Upper lobe of left lung (tissue), 6 donors: ENCODE measurements around the gene SEMA6C. TPM values are rescaled to one million over a fixed set of nuclear protein-coding genes. Genes with fewer than 3 reads are reported as not detected.

ENCODE experiments used
- ATAC-seq, 2 donors: fragments of 200-7000 bp; cut with Tn5 transposase; one replicate each; pipeline ENCODE4 v1.9.1; 2022; ENCODE audit warnings: mild to moderate bottlenecking in 2 of 2, moderate library complexity in 2 of 2; ENCODE audit not compliant: low FRiP score in 2 of 2
- DNase-seq, 2 donors: peaks; one replicate each; pipeline ENCODE4 v3.0.0-alpha.2; 2019 to 2020
- H3K27ac ChIP-seq, 4 donors: fragments of 200-600 bp; sonication (generic); one replicate each; pipeline ENCODE4 v1.5.1; 2016 to 2019
- H3K27me3 ChIP-seq, 4 donors: fragments of 200-600 bp; sonication (generic); one replicate each; pipeline ENCODE4 v1.5.1; 2017 to 2019
- H3K36me3 ChIP-seq, 4 donors: fragments of 200-600 bp; sonication (generic); one replicate each; pipeline ENCODE4 v1.5.1; 2016 to 2019
- H3K4me1 ChIP-seq, 4 donors: fragments of 200-600 bp; sonication (generic); one replicate each; pipeline ENCODE4 v1.5.1; 2018 to 2019
- H3K4me3 ChIP-seq, 4 donors: fragments of 200-600 bp; sonication (generic); one replicate each; pipeline ENCODE4 v1.5.1; 2017 to 2019; ENCODE audit warnings: mild to moderate bottlenecking in 2 of 4, moderate library complexity in 1 of 4
- H3K9me3 ChIP-seq, 4 donors: fragments of 200-600 bp; sonication (generic); one replicate each; pipeline ENCODE4 v1.5.1; 2018 to 2019
- EP300 ChIP-seq, 4 donors: sonication (generic); formaldehyde crosslinking; IDR thresholded peaks; one replicate each; pipeline ENCODE4 v1.5.1; 2017; ENCODE audit warnings: antibody characterized with exemption in 4 of 4, control low read depth in 2 of 4
- POLR2A ChIP-seq, 4 donors: fragments of 450-650 bp; IDR thresholded peaks; one replicate each; pipeline ENCODE4 v1.5.1; 2016 to 2017; ENCODE audit warnings: antibody characterized with exemption in 4 of 4, mild to moderate bottlenecking in 2 of 4
- POLR2AphosphoS5 ChIP-seq, 2 donors: sonication (generic); formaldehyde crosslinking; IDR thresholded peaks; one replicate each; pipeline ENCODE4 v1.5.1; 2017; ENCODE audit warnings: antibody characterized with exemption in 2 of 2
- WGBS, 2 donors: methylation state at CpG; one replicate each; pipeline ENCODE4 v1.1.5; 2017 to 2018; 5-methylcytosine and 5-hydroxymethylcytosine counted together
- total RNA-seq, 6 donors: library from RNA; depleted of rRNA in 4 of 6; stranded (reverse); fragments of >200 nt in 4 of 6; gene quantifications; one replicate each; pipeline versions ENCODE4 v1.1.0 to v1.2.1, GENCODE V29; 2016 to 2021
- TF ChIP-seq, protein P1 (sequence below), 6 experiments: fragments of 450-650 bp in 4 of 6; fragments of 200-600 bp in 2 of 6; sonication (generic) in 2 of 6; IDR thresholded peaks; one replicate each; pipeline ENCODE4 v1.5.1; 2016 to 2019; ENCODE audit warnings: antibody characterized with exemption in 6 of 6
- donor health status: DM: no; HTN: no; CAD: no; lungs with moderate emphysema.
- donor health status: DM: no; HTN: yes; CAD: no; lungs with severe emphysema.

The SEMA6C gene
- total RNA-seq, 6 donors from 2014 or later, result 2.1 to 13.6 (median 5.8) TPM

DNA sequence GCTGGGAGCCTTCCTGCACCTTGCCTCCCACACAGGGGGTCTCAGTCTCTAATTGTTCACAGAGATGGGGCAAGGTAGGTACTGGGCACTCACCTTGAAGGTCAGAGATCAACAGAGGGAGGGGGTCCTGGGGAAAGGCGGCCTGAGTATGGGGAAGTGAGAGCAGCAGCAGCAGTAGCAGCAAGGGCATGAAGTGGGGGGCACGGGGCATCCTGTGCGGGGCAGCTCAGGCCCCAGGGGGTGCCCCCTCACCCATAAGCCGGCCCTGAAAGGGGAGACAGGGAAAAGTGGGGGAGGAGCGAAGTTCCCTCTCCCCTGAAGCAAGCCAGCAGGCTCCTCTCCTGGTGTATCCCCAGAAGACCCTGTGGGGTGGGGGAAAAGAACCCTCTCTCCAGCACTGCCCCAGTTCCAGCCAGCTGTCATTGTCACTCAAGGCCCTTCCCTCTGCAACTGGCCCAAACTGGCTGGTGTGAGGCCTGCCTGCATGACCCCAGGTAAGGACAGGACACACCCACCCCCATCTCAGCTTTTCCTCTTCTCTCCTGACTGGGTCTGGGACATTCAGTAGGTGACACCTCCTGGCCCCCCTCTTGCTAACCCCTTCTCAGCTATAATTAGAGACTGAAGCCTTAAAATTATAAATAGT lies 3.9 kb downstream of the SEMA6C start:
- H3K9me3 ChIP-seq, result no peaks in the 10 kb centered on the region
- TF ChIP-seq, protein P1, sequence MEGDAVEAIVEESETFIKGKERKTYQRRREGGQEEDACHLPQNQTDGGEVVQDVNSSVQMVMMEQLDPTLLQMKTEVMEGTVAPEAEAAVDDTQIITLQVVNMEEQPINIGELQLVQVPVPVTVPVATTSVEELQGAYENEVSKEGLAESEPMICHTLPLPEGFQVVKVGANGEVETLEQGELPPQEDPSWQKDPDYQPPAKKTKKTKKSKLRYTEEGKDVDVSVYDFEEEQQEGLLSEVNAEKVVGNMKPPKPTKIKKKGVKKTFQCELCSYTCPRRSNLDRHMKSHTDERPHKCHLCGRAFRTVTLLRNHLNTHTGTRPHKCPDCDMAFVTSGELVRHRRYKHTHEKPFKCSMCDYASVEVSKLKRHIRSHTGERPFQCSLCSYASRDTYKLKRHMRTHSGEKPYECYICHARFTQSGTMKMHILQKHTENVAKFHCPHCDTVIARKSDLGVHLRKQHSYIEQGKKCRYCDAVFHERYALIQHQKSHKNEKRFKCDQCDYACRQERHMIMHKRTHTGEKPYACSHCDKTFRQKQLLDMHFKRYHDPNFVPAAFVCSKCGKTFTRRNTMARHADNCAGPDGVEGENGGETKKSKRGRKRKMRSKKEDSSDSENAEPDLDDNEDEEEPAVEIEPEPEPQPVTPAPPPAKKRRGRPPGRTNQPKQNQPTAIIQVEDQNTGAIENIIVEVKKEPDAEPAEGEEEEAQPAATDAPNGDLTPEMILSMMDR (IDR thresholded peaks at IDR 0.05), result no peak
- TF ChIP-seq EP300 (IDR thresholded peaks at IDR 0.05), result no peak
- TF ChIP-seq POLR2AphosphoS5 (IDR thresholded peaks at IDR 0.05), result no peak
- no peak for TF ChIP-seq POLR2A (IDR thresholded peaks at IDR 0.05)
- DNase-seq, result no peak
- no peak overlapping the region for H3K27ac ChIP-seq
- peaks cover 21 to 28% (median 24%) of the 10 kb centered on the region in 4 donors for H3K4me1 ChIP-seq
- no peak for ATAC-seq
- H3K4me3 ChIP-seq, result no peak overlapping the region
- H3K36me3 ChIP-seq, result peaks cover 0 to 4% (median 2%) of the 10 kb centered on the region in 4 donors
- no peaks in the 10 kb centered on the region for H3K27me3 ChIP-seq
- 69 to 89% methylated on average over 4 to 5 of the region's 5 CpGs for WGBS, 2 donors

DNA sequence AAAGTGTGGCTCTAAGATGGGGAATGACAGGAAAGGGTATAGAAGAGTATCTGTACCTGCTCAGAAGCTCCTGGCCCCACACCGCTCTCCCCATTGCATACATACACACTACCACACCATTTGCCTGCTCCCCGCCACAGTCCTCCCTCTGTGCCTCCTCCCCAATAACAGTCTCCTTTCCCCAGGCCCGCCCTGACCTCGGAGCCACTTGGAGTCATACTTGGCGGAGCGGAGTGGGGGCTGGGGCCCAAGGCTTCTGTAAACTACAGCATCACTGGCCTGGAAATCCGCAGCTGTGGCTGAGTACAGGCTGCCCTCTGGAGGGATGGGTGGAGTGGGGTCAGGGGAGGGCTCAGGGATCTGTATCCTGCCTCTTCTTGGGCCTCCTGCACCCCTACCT lies 8.6 kb downstream of the SEMA6C start:
- H3K4me3 ChIP-seq, result no peak overlapping the region
- no peak for DNase-seq
- H3K27me3 ChIP-seq, result no peaks in the 10 kb centered on the region
- ATAC-seq, result no peak
- no peak overlapping the region for H3K27ac ChIP-seq
- H3K9me3 ChIP-seq, result no peaks in the 10 kb centered on the region
- 98 to 100% methylated on average over 6 to 7 of the region's 7 CpGs for WGBS, 2 donors
- peaks cover 0 to 20% (median 5%) of the 10 kb centered on the region in 4 donors for H3K36me3 ChIP-seq
- TF ChIP-seq EP300 (IDR thresholded peaks at IDR 0.05) (no peak), POLR2AphosphoS5 (IDR thresholded peaks at IDR 0.05) (no peak), POLR2A (IDR thresholded peaks at IDR 0.05) (no peak)
- TF ChIP-seq, protein P1 (IDR thresholded peaks at IDR 0.05), result no peak
- H3K4me1 ChIP-seq, result no peaks in the 10 kb centered on the region

DNA sequence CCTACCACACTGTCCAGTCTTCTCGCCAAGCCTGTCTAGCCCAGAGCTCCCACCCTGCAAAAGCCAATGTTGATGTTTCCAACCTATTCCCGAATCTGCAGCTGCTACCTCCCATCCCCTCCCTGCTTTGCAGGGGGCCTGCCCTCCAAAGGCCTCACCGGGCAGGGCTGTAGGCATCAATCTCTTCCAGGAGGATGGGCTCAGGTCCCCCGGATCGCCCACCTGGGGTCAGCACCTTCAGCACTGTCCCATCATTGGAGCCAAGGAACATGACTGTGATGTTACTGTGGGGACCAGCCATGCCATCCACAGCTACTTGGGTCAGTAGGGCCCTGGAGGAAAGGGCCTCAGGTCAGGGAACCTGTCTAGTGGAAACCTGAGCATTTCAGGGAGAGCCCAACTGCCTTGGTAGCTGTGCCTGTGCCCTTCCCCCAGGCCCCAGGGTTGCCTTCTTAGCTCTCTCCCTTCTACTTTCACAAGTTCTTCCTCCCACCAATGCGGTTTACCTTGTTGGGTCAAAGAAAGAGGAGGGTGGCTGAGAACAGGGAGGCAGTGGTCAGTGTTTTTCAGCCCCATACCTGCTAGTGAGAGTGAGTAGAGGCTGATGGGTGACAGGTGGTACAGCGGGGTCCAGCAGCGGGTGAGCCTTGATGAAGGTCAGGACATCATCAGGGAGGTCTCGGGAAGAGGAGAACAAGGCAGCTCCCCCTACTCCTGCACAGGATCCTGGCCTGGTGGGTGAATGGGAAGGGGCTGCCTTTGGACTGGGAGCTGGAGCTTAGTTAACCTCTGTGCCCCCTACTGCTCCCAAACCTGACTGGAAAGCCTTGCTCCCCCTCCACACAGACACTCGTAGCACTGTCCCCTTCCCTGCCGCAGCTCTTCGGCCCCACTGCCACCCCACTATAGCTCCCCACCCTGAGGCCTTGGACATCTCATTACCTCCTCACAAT lies 10.7 kb downstream of the SEMA6C start:
- Histone ChIP-seq H3K27me3 (no peaks in the 10 kb centered on the region), H3K9me3 (no peaks in the 10 kb centered on the region), H3K4me3 (no peak overlapping the region), H3K4me1 (peaks cover 3 to 14% (median 8%) of the 10 kb centered on the region in 4 donors), H3K27ac (no peak overlapping the region), H3K36me3 (peaks cover 0 to 20% (median 5%) of the 10 kb centered on the region in 4 donors)
- ATAC-seq, result no peak
- TF ChIP-seq, protein P1 (IDR thresholded peaks at IDR 0.05), result no peak
- no peak for TF ChIP-seq POLR2AphosphoS5 (IDR thresholded peaks at IDR 0.05)
- TF ChIP-seq POLR2A (IDR thresholded peaks at IDR 0.05), result no peak
- TF ChIP-seq EP300 (IDR thresholded peaks at IDR 0.05), result no peak
- 91 to 93% methylated on average over 9 to 12 of the region's 12 CpGs for WGBS, 2 donors
- DNase-seq, result no peak

DNA sequence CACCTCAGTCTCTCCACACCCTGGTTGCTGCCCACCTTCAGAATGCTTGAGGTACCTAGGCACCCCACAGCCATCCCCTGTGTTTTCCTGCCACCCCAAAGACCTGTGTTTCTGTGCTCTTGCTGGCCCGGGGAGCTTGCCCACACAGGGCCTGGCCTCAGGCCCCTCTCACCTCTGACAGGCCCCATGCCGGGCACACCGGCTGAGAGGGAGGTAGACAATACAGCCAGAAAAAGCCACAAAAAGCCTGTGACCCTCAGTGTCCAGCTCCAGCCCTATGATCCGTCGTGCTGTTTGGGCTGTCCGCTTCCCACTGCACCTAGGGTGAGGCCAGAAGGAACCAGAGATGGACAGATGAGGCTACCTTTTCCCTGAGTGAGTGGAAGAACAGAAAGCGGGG lies 11.4 kb downstream of the SEMA6C start:
- TF ChIP-seq POLR2AphosphoS5 (IDR thresholded peaks at IDR 0.05) (no peak), POLR2A (IDR thresholded peaks at IDR 0.05) (no peak), EP300 (IDR thresholded peaks at IDR 0.05) (no peak)
- TF ChIP-seq, protein P1 (IDR thresholded peaks at IDR 0.05), result no peak
- H3K9me3 ChIP-seq, result no peaks in the 10 kb centered on the region

More for the DNA sequence above, 11.4 kb downstream of the SEMA6C start:
- H3K36me3 ChIP-seq, result peaks cover 0 to 20% (median 5%) of the 10 kb centered on the region in 4 donors
- peaks cover 4 to 17% (median 8%) of the 10 kb centered on the region in 4 donors for H3K4me1 ChIP-seq
- WGBS, 2 donors, result 90 to 98% methylated on average over 6 to 7 of the region's 7 CpGs
- ATAC-seq, result no peak
- H3K27me3 ChIP-seq, result no peaks in the 10 kb centered on the region
- H3K4me3 ChIP-seq, result no peak overlapping the region
- H3K27ac ChIP-seq, result no peak overlapping the region
- DNase-seq, result peak in 1 of 2 donors; percentile 56
